HG03135 (cell line): ENCODE data around the gene KRTAP5-2.
"Not testable (repeated sequence)": the region's sequence is repeated elsewhere in the genome, so short reads cannot be mapped to it uniquely, and the experiment has no call there.

ENCODE experiments used
- ATAC-seq: cut with Tn5 transposase; IDR thresholded peaks from one replicate; pipeline ENCODE4 v1.9.1; 2021; ENCODE audit warnings: mild to moderate bottlenecking, moderate library complexity; ENCODE audit not compliant: unreplicated experiment

KRTAP5-2 gene

DNA sequence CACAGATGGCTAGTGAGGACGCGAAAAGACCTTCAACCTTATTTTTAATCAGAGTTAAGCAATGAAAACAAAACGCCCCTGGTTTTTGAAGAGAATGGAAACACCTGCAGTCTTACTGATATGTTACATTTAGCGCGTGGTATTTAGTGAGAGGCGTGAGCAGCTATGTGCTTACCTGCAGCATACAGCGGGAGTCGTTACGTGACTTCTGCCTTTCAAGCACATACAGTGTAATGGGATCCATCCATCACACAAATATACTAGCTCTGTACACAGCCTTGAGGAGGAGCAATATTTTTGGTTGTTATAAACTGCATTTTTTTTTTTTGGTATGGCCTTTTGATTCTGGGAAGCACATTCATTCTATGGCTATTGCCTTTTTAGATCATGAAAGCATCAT is 5.5 kb downstream of the KRTAP5-2 start:
- ATAC-seq: no peak

DNA sequence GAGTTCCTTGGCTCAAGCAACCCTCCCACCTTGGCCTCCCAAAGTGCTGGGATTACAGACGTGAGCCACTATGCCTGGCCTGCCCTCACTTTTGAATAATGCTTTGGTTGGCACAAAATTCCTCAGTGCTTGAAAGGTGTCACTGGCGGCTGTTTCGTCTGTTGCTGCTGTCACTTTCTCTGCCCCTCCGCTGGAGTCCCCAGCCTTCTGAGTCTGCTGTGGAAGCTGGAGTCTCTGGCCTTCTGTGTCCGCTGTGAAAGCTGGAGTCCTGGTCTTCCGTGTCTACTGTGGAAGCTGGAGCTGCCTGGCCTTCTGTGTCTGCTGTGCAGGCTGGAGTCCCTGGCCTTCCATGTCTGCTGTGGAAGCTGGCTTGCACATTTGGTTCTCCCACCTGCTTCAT is 8.1 kb downstream of the KRTAP5-2 start:
- no peak for ATAC-seq

DNA sequence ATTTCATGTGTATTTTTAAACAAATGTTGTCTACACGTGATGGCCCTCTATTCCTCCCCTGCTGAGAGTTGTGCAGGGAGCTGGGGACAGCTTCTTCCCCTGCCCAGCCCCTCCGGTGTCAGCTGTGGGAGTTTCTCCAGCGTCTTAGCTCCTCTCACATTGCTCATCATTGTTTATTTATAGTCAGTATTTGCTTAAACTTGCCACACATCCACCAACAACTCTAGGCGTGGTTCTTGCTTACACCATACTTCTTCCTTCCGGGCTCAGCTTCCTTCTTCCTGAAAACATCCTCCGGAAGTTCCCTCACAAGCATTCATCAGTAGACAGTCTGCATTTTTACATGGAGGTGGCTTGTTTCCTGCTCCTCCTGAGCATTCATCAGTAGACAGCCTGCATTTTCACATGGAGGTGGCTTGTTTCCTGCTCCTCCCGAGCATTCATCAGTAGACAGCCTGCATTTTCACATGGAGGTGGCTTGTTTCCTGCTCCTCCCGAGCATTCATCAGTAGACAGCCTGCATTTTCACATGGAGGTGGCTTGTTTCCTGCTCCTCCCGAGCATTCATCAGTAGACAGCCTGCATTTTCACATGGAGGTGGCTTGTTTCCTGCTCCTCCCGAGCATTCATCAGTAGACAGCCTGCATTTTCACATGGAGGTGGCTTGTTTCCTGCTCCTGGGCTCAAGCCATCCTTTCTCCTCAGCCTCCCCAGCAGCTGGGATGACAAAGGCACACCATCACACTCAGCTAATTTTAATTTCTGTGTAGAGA is 8.7 kb downstream of the KRTAP5-2 start:
- ATAC-seq: not testable (repeated sequence)

DNA sequence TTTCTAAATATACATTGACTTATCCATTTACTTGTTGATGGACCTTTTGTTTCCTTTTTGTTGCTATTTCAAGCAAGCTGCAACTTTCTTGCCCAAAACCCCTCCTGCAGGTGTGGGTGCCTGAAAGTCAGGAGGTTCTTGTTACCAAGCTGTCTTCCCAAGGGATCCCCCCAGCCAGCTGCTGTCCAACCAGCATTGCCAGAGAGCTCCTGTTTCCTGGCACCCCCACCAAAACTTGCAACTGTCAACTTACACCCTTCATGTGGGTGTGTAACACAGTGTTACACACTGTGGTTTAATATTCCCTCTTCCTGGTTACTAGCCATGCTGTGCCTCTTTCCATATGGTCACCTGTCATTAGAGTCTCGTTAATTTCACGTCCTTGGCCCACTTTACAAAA is 11.4 kb downstream of the KRTAP5-2 start:
- no peak for ATAC-seq

DNA sequence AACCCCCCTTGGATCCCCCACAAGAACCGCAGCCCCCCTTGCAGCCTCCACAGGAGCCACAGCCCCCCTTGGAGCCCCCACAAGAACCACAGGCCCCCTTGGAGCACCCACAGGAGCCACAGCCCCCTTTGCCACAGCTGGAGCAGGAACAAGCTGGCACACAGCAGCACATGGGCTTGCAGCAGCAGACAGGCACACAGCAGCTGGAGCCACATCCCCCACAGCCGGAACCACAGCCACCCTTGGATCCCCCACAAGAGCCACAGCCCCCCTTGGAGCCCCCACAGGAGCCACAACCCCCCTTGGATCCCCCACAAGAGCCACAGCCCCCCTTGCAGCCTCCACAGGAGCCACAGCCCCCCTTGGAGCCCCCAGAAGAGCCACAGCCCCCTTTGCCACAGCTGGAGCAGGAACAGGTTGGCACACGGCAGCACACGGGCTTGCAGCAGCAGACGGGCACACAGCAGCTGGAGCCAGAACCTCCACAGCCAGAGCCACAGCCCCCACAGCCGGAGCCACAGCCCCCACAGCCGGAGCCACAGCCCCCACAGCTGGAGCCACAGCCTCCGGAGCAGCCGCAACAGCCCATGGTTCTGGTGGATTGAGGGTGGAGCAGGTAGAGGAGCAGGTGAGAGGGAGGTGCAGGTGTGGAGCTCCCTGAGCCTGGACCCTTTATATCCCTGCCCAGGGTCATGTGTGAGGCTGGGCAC is 13.3 kb downstream of the KRTAP5-2 start, which contains the start of gene KRTAP5-1:
KRTAP5-1 (minus strand) TSS at position 623 of the 710 bp plus-strand sequence; CDS start at position 589, 34 bp downstream.
- ATAC-seq: not testable (repeated sequence)

DNA sequence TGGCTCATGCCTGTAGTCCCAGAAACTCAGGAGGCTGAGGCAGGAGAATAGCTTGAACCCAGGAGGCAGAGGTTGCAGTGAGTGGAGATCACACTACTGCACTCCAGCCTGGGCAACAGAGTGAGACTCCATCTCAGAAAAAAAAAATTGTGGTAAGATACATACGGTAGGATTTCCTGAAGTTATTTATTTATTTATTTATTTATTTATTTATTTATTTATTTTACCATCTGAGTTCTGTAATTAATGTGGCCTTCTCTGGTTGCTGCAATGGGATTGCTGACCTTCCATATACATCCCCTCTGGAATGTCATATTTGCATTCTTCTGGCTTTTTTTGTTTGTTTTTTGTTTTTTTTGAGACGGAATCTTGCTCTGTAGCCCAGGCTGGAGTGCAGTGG is 15.2 kb downstream of the KRTAP5-2 start:
- ATAC-seq: not testable (repeated sequence)

DNA sequence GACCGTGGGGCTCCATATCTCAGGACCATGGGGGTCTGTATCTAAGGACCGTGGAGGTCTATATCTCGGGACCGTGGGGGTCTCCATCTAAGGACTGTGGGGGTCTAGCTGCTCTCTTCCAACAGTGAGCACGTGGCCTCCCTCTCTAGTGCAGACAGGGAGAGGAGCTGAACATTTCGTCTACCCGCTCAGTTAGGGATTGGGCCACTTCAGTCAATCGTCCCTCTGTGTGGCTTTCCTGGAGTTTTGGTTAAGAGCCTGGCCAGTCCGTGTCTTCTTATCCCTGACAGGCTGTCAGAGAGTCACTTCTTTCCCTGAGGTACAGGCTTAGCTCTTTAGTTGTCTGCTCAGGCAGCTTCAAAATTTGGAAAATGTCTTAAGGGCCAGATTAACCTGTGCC is 16.1 kb downstream of the KRTAP5-2 start:
- ATAC-seq: no peak

DNA sequence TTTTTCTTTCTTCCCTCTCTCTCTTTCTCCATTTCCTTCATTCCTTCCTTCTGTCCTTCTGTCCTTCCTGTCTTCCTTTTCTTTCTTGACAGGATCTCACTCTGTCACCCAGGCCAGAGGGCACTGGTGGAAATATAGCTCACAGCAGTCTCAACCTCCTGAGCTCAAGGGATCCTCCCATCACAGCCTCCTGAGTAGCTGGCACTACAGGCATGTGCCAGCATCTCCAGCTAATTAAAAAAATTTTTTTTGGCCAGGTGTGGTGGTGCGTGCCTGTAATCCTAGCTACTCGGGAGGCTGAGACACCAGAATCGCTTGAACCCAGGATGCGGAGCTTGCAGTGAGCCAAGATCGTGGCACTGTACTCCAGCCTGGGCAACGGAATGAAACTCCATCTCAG is 21.3 kb downstream of the KRTAP5-2 start:
- ATAC-seq: no peak

DNA sequence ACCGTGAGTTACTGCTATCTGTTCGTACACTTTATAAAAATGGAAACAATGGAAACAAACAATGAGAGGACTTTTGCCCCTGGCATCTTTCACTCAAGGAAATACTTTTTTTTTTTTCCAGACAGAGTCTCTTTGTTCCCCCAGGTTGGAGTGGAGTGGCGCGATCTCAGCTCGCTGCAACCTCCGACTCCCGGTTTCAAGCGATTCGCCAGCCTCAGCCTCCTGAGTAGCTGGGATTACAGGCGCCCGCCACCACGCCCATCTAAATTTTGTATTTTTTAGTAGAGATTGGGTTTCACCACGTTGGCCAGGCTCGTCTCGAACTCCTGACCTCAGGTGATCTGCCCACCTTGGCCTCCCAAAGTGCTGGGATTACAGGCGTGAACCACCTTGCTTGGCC is 22.3 kb downstream of the KRTAP5-2 start:
- ATAC-seq: not testable (repeated sequence)

DNA sequence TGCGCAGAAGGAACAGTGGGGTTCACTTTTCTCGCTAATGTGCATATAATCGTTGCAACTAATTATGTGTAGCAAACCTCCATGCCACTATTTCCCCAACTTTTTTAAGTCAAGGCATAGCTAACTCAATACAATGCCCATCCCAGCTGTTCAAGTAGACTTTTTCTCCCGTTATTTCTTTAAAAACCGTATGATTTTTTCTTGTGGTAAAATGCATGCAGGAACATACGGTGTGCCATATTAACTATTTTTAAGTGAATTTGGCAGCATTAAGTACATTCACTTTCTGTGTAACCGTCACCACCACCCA is 23.2 kb downstream of the KRTAP5-2 start:
- ATAC-seq: no peak

DNA sequence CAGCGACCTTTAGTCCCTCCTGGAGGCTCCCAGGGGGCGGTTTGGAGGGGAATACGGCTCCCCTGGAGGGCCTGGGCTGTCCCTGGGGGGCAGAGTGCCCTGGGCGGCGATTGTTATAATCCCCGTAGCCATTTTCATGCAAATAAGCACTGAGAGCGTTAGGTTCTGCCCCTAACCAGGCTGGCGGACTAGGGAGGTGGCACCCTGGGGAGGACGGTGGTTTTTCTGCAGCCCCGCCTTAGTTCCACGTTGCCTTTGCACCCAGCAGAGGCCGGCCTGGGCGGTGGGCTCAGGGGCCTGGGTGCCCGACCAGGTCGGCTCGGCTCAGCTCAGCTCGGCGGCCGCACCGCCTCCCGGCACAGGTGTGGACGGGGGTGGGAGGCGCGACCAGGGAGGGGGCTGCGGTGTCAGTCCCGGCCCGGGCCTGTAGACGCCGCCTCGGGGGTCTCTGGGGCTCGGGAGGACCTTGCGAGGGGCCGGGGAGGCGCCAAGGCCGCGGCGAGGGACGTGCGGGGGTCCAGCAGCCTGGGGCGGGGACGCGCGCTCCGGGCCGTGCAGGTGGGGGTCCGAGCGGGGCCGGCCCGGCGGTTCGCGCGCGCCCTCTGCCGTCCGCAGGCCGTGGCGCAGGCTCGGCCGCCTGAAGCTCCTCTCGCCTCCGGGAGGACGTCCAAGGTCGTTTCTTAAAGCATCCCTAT is 23.7 kb downstream of the KRTAP5-2 start:
- no peak for ATAC-seq

DNA sequence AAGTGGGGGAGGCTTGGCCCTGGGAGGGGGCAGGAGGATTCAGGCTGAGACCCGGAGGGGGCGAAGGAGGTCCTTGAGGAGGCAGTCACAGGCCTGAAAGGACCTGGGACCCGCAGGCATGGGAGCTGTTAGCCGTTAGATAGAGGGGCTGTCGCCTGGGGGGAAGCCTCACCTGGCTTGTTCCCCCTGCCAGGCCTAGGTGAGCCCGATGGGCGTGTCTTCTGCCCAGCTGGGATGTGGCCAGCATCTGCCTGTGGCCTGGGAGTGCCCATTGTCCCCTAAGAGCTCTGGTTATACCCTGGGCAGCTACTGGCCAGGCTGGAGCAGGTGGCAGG is 24.2 kb downstream of the KRTAP5-2 start:
- no peak for ATAC-seq

DNA sequence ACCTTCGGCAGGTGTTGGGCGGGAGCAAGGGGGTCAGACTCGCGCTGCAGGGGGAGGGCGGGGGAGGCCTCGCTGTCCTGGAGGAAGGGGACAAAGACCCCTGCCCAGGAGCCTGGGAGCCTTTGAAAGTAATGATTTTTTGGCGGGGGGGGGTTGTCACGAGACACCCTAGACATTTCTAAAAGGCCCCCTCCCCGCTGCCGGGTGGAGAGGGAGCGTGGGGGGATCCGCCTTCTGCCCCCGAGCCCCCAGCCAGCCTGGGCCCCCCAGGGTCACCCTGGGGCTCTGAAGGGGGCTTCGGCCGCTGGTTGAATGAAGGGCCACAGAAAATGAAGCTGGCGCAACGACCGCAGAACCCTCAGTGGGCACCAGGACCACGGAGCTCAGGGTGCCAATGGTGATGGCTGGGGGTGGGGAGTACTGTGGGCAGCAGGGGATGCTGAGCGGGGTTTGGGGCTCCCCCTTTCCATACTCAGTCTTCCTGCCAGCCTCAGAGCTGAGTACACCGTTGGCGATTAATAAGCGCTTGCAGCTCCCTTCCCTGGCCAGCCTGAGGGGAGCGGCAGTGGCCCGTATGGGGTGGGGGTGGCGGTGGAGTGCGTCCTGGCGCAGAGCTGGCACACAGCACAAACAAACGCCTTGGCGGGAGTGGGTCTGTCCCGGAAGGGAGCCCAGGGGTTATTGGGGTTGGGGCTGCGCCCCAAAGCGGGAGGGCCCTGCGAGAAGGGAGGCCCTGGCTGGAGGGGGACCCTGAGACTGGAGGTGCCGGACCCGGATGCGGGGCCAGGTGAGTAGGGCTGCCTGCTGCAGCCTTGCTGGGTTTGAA is 24.8 kb downstream of the KRTAP5-2 start:
- ATAC-seq: no peak

DNA sequence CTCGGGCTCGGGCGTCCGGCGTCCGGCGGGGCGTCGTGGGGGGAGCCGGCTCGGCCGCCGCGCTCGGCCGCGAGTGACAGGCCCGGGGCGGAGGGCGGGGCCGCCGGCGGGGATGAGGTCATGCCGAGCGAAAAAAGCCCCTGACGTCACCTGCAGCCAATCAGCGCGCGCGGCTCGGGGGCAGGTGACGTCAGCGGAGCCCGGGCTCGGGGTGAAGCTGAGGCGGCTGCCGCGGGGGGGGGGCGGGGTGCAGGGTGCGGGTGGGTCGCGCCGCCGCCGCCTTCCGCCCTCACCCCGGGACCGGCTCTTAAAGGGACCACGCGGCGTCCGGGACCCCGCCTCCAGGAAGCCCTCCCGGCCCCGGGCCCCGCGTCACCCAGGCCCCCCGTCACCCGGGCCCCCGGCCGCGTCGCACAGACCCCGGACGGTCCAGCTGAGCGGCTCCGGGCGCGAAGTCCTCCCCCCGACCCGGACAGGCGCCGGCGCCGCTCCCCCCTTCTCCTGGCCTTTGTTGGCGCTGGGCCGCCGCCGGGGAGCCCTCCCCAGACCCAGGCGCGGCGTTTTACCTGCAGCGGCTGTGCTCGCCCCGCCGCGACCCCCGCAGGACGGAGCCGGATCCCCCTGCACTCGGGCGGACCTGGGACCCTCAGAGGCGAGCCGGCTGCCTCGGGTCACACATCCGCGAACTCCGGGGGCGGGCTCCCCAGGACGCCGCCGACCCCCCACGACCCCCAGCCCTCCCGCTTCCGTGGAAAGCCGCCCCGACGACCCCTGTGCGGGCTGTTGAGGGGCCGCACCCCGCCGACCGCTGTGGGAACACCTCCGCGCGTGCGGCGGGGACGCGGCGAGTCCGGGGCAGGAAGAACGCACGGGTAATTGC is 25.7 kb downstream of the KRTAP5-2 start, which contains the start of gene DUSP8:
DUSP8 (minus strand) TSS at position 75 of the 880 bp plus-strand sequence. CDS start 6,445 bp downstream, outside the sequence.
- ATAC-seq: peak; percentile 50

DNA sequence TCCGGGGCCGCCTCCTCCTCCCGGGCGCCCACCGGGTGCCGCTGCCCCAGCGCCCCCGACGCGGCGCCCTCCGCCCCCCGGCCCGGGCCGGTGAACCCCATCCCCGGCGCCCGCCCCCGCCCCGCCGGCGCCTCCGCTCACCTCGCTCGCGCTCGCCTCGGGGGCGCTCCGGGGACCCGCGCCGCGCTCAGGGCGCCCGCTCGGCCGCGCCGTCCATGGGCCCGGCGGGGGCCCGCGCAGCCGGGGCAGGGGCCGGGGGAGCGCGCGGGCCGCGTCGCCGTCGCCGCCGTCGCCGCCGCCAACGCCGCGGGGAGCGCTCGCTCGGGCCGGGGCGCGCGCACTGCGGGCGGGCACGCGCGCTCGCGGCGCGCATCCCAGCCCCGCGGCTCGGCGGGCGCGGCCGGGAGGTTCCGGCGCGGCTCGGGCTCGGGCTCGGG is 26.3 kb downstream of the KRTAP5-2 start:
- ATAC-seq: no peak

DNA sequence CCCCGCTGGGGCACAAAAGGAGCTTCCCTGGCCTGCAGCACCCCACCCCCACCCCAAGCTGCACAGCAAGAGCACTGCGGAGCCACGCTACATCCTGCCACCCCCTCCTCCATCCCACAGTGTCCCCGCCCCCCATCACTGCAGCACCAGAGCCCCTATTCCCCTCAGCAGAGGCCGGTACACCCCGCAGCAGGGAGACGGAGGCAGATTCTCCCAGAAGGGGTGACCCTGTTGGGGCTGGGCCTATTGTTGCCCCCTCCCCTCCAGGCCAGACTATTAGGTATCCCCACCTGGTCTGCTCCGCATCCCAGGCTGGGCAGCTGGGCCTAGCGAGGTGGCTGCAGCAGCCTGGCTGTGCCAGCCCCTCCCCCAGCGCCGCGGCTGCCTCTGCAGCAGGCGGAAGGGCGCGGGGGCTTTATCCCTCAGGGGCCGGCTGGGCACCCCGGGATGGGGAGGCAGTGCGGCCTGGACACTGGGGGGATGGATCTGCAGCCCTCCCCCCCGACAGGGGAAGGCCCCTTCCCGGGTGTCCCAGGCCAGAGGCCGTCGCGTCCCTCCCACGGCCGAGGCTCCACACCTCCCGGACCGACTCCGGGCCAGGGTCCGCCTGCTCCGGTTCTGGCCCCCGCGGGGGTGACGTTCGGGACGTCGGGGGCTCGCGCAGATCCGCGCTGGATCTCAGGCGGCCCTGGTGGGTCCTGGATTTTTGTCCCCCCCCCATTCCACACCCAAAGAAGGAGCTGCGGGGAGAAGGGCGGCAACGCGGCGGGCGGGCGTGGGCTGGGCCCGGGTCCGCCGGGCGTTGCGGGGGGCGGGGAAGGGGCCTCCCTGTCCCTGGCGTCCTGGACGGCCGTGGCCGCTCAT is 27.0 kb downstream of the KRTAP5-2 start:
- no peak for ATAC-seq

DNA sequence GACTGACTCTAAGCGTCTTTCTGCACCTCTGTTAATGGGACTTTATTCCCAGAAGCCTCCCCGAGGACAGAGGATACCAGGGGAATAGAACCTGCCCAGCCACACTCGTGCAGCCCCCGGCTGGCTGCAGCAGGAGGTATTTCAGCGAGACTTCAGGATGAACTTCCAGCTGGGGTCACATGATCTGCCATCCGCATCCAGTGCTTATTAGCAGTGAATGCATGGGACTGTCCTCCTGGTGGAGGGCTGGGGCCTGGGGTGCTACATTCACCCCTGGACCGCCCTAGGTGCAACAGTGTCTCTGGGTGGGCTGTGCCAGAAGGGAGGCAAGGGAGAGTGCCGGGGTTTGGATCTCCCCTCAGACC is 27.6 kb downstream of the KRTAP5-2 start:
- no peak for ATAC-seq

DNA sequence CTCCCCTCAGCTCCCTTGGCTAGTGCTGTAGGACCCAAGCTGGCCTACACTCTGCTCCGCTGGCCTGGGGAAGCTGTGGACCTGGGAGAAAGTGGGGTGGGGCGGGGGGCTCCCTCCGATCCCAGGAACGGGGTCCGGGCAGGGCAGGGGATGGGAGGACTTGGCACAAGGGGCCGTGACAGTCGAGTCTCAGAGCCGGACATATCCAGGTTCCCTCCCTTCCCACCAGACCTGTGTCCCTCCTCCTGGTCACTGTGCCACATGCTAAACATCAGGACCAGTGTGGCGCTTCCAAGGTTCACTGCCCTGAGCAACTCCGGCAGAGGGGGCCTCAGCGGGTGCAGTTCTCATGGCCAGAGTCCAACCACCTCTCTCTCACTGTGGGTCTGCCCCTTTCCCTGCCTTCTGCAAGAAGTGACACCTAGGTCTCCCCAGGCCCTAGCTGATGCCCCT is 28.1 kb downstream of the KRTAP5-2 start:
- no peak for ATAC-seq

DNA sequence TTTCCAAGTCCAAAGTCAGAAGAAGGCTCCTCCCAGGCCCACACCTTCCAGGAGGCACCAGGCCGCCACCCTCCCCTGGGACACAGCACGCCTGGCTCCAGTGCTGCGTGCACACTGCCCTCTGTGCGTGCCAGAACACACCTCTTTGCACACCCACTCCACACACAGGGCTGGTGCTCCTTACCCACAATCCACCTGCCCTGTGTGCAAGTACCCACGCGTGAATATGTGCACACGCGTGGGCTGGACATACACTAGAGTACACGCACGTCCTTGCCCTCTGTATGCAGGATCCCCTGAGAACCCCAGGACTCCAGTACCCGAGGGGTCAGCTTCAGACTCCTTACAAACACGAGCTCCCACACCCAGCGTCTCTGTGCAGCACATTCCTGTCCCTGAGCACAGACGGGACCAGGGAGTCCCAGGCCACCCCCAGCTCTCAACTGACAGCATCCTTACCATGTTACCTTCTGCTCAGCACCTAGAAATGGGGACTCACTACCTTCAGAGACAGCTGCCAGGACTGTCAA is 28.8 kb downstream of the KRTAP5-2 start:
- ATAC-seq: no peak
